Cerebellar cortex (tissue), 1 donor: ENCODE measurements around the gene SMAD9.

ENCODE experiments used
- DNase-seq: peaks from one replicate; pipeline ENCODE4 v3.0.0-alpha.2; 2015; ENCODE audit warnings: low spot score

SMAD9 gene

GRCh38 chr13:36817996-36818803 lies 101.8 kb downstream of the SMAD9 start:
- no peak for DNase-seq

DNA sequence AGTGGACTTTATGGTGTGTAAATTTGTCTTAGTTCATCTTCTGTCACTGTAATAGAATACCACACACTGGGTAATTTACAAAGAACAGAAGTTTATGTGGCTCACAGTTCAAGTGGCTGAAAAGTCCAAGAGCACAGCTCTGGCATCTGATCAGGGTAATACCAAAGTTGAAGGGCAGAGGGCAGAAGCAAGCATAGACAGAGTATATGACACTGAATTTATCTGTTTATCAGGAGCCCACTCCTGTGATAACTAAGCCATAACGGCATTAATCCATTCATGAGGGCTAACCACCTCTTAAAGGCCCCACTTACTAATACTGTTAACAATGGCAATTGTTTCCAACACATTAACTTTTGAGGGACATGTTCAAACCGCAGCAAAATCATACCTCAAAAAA lies 105.0 kb downstream of the SMAD9 start:
- DNase-seq: no peak

- no peak for DNase-seq
Observed at GRCh38 chr13:36814465-36814864, 105.6 kb downstream of the SMAD9 start.

DNA sequence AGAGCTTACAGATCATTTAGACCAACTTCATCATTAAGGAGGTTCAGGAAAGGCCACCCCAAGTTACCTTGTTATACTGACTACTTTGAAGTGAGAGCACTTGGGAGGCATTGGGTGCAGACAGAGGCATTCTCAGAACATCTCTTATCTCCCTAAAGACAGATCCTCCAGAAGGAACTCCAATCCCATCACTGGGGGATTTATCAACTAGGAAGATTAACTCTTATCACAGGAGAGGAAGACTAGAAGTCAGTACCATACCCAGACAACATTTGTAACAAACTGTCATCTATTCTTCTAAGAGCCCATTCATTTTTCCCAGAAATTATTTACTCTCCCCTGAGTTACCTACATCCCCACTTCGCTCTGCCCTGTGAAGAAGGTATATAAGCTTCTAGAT lies 106.8 kb downstream of the SMAD9 start:
- DNase-seq: no peak

DNA sequence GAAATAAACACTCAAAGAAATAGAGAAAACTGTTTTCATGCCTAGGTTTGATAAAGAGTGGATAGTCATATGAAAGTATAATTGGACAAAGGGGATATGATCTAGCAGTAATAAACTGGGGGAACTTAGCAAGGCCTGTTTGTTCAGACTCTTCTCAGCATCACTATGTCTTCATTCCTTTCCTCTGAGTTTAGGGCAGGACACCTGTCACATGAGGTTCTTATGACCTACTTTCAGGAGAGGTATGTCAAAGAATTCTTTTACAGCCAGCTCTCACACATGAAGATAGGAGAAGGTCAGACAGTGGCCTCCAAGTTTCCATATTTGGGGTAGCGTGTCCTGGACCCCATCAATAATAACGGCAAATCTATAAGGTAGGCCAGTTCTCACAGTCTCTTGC lies 112.4 kb downstream of the SMAD9 start:
- no peak for DNase-seq

- no peak for DNase-seq
Observed at GRCh38 chr13:36806102-36806501, 113.9 kb downstream of the SMAD9 start.

DNA sequence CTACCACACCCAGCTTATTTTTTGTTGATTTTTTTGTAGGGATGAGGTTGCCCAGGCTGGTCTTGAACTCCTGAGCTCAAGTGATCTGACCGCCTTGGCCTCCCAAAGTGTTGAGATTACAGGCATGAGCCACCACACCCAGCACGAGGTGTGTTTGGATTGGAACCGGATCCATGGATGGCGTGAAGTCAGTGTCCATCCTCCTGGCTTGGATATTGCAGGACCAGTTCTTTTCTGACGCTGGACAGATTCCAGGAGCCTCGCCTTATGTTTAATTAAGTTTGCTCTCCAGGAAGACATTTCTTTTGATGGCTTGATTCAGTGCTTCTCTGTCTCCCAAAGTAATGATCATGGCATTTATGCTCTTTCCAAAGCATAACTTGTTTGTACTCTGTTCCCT lies 115.5 kb downstream of the SMAD9 start:
- DNase-seq: no peak

GRCh38 chr13:36801035-36801434 lies 119.0 kb downstream of the SMAD9 start:
- no peak for DNase-seq

DNA sequence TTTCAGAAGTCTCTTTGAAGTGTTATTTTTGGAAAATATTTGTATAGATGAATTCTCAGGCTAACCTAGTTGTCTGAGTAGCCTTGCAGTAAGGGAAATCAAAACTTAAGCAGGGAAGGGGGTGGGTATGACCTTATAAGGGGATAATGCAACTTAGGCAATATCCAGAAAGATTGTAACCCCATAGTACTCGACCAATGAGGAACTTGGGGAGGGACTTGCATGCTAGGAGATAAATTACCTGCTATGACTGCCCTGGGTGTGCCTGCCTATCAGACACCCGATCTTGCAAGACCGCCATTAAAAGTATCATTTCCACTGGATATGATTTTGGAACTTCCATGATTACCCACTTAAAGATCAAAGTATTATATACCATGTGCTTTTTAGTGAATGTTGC lies 124.0 kb downstream of the SMAD9 start:
- no peak for DNase-seq

DNA sequence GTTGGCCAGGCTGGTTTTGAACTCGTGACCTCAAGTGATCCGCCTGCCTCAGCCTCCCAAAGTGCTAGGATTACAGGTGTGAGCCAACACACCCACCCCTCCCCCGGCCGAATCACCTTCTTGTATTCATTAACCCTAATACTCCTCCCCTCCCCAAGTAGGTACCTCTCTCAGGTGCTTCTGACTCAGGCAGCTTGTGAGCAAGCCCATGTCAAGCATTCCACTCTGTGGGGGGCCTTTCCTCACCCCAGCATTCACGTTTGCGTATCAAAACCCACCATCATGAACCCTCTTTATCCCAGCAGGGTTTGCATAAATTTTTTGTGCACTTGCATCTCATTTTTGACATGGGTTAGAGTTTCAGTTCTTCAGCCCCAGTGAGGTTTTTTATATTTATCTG lies 124.6 kb downstream of the SMAD9 start:
- no peak for DNase-seq
